D341Med (cell line): ENCODE results near the gene CHMP4A.

Experiments
- DNase-seq: peaks from one replicate; pipeline ENCODE4 v3.0.0; 2012; ENCODE audit warnings: low spot score

The CHMP4A gene

GRCh38 chr14:24195186-24196070 lies 17.9 kb downstream of the CHMP4A start, which contains the start of gene TM9SF1:
Gene TM9SF1, minus strand, starts transcription at chr14:24195441. Its CDS starts 422 bp downstream, at chr14:24195019.
- peak; percentile 95 for DNase-seq

GRCh38 chr14:24194873-24195185 lies 18.5 kb downstream of the CHMP4A start:
- DNase-seq: no peak

GRCh38 chr14:24194186-24194872 lies 19.0 kb downstream of the CHMP4A start:
- DNase-seq: no peak

GRCh38 chr14:24192933-24193332 lies 20.4 kb downstream of the CHMP4A start:
- no peak for DNase-seq

- no peak for DNase-seq
These were observed 22.9 kb downstream of the CHMP4A start for GRCh38 chr14:24190416-24190815.

- no peak for DNase-seq
These were observed 23.8 kb downstream of the CHMP4A start for GRCh38 chr14:24189460-24189859.

- no peak for DNase-seq
These were observed 24.3 kb downstream of the CHMP4A start for GRCh38 chr14:24189059-24189375.

- DNase-seq: peak; percentile 97
These were observed 24.8 kb downstream of the CHMP4A start, which contains the start of gene IPO4 for GRCh38 chr14:24188251-24189058. Gene IPO4, minus strand, starts transcription at chr14:24188816. Its CDS starts 29 bp downstream, at chr14:24188787.

- DNase-seq: no peak
These were observed 25.8 kb downstream of the CHMP4A start for GRCh38 chr14:24187539-24187915.

- DNase-seq: no peak
These were observed 26.3 kb downstream of the CHMP4A start for GRCh38 chr14:24186831-24187538.

GRCh38 chr14:24185741-24186140 lies 27.5 kb downstream of the CHMP4A start:
- DNase-seq: no peak

GRCh38 chr14:24185026-24185425 lies 28.3 kb downstream of the CHMP4A start:
- no peak for DNase-seq

GRCh38 chr14:24184104-24184970 lies 29.0 kb downstream of the CHMP4A start:
- DNase-seq: no peak

GRCh38 chr14:24183014-24183481 lies 30.2 kb downstream of the CHMP4A start:
- no peak for DNase-seq

GRCh38 chr14:24182110-24182882 lies 31.0 kb downstream of the CHMP4A start:
- no peak for DNase-seq

- no peak for DNase-seq
These were observed 31.8 kb downstream of the CHMP4A start for GRCh38 chr14:24181371-24182077.

- no peak for DNase-seq
These were observed 33.1 kb downstream of the CHMP4A start for GRCh38 chr14:24179961-24180796.

GRCh38 chr14:24179294-24179960 lies 33.9 kb downstream of the CHMP4A start:
- no peak for DNase-seq
